Measurements from ENCODE around the gene NDUFAF8.

DNA sequence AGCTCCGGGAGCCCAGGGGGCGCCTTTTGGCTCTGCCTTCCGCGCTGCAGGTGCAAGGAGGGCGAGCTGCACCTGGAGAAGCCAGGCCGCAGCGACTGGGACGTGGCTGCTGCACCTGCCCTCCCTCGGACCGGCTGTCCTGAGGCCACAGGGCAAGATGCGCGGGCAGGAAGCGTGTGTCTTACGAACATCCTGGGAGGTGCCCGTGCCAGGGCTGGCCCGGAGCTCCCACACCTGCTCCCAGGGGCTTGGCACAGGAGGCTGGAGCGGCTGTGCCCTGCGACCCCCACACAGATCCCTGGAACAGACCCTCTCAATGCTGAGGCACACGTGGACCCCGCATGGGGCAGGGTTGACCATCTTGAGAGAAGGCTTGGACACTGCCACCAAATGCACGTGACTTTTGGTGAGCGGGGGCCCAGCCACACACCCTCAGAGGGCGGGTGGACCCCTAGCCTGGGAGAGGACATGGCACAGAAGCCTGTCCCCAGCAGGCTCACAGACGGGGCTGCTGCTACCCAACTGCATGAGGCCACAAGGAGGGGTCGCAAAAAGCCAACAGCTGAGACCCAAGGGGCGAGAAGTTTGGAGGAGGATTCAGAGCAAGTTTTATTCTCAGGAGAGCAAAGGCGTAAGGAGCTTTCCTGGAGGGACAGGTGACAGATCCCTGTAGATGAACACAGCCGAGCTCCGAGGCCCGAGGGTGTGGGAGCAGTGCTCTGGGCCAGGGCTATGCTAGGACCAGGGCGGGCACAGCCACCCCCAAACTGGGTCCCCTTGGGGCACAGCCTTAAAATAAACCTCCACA, 11.4 kb downstream of the NDUFAF8 start:
- no peak for TF ChIP-seq CTCF (IDR thresholded peaks at IDR 0.05; ENCODE audit: low read depth, low read length, poor library complexity, severe bottlenecking)
- no peak for TF ChIP-seq EZH2phosphoT487 (IDR thresholded peaks at IDR 0.05; ENCODE audit: borderline replicate concordance, low read length)

Measured in DOHH2 (cell line).